ENCODE measurements around the gene TUBB2B. TPM values are rescaled to one million over a fixed set of nuclear protein-coding genes. Genes with fewer than 3 reads are reported as not detected.
A peak's percentile ranks its signal among the peaks of the same experiment; 100 is the strongest.

TUBB2B gene
- total RNA-seq, 2 donors from 2014 or later, result 253 to 304 TPM

GRCh38 chr6:3214898-3215297 lies 12.6 kb downstream of the TUBB2B start:
- Histone ChIP-seq H3K4me3 (ENCODE audit: low read length) (no peak overlapping the region), H3K27ac (ENCODE audit: low read depth, low read length) (no peak overlapping the region), H3K4me1 (ENCODE audit: control insufficient read depth, insufficient read depth, low read length) (peaks cover 17% of the 10 kb centered on the region), H3K9me3 (ENCODE audit: control insufficient read depth, low read length) (no peaks in the 10 kb centered on the region), H3K36me3 (ENCODE audit: control insufficient read depth, insufficient read depth, low read length) (no peaks in the 10 kb centered on the region), H3K27me3 (ENCODE audit: control insufficient read depth, insufficient read depth, low read length, poor library complexity, severe bottlenecking) (no peaks in the 10 kb centered on the region), H3K9ac (ENCODE audit: extremely low read depth, low read length, poor library complexity, severe bottlenecking) (no peak overlapping the region)
- Mint-ChIP-seq H3K4me1 (peaks cover 13% of the 10 kb centered on the region), H3K27ac (no peak overlapping the region), H3K9me3 (no peaks in the 10 kb centered on the region), H3K36me3 (ENCODE audit: low read depth) (no peaks in the 10 kb centered on the region), H3K27me3 (ENCODE audit: insufficient read depth) (no peaks in the 10 kb centered on the region), H3K4me3 (no peak overlapping the region)
- DNase-seq, result no peak
- TF ChIP-seq, protein P1, sequence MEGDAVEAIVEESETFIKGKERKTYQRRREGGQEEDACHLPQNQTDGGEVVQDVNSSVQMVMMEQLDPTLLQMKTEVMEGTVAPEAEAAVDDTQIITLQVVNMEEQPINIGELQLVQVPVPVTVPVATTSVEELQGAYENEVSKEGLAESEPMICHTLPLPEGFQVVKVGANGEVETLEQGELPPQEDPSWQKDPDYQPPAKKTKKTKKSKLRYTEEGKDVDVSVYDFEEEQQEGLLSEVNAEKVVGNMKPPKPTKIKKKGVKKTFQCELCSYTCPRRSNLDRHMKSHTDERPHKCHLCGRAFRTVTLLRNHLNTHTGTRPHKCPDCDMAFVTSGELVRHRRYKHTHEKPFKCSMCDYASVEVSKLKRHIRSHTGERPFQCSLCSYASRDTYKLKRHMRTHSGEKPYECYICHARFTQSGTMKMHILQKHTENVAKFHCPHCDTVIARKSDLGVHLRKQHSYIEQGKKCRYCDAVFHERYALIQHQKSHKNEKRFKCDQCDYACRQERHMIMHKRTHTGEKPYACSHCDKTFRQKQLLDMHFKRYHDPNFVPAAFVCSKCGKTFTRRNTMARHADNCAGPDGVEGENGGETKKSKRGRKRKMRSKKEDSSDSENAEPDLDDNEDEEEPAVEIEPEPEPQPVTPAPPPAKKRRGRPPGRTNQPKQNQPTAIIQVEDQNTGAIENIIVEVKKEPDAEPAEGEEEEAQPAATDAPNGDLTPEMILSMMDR (conservative IDR thresholded peaks at IDR 0.05), result no peak
- WGBS, 2 experiments (ENCODE audit: insufficient coverage in 1 of 2, insufficient read length in 1 of 2), result 80 to 83% methylated on average over 2 to 3 of the region's 3 CpGs

DNA sequence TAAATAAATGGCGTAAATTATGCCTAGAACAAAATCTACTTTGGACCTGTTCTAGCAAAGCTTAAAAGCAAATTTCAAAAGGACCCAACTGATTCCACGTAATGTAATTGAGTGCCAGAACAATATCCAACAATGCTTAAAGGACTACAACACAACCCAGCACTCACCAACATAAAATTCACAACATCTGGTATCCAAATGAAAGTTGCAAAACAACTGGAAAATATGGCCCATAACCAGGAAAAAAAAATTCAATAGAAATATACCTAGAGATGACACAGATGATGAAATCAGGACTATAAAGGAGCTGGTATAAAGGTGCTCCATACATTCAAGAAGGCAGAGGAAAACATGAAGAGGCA lies 14.1 kb downstream of the TUBB2B start:
- no peaks in the 10 kb centered on the region for H3K27me3 Mint-ChIP-seq (ENCODE audit: insufficient read depth)
- Histone ChIP-seq H3K4me3 (ENCODE audit: low read length) (no peak overlapping the region), H3K27ac (ENCODE audit: low read depth, low read length) (no peak overlapping the region), H3K9me3 (ENCODE audit: control insufficient read depth, low read length) (no peaks in the 10 kb centered on the region), H3K4me1 (ENCODE audit: control insufficient read depth, insufficient read depth, low read length) (peaks cover 23% of the 10 kb centered on the region), H3K36me3 (ENCODE audit: control insufficient read depth, insufficient read depth, low read length) (no peaks in the 10 kb centered on the region), H3K9ac (ENCODE audit: extremely low read depth, low read length, poor library complexity, severe bottlenecking) (no peak overlapping the region), H3K27me3 (ENCODE audit: control insufficient read depth, insufficient read depth, low read length, poor library complexity, severe bottlenecking) (no peaks in the 10 kb centered on the region)
- H3K36me3 Mint-ChIP-seq (ENCODE audit: low read depth), result no peaks in the 10 kb centered on the region
- DNase-seq, result no peak
- no peak overlapping the region for H3K4me3 Mint-ChIP-seq
- 95% methylated on average over 2 of the region's 2 CpGs; no CpG with 5 or more reads in 1 of the 2 experiments for WGBS, 2 experiments (ENCODE audit: insufficient coverage in 1 of 2, insufficient read length in 1 of 2)
- no peak overlapping the region for H3K27ac Mint-ChIP-seq
- TF ChIP-seq, protein P1 (conservative IDR thresholded peaks at IDR 0.05), result no peak
- H3K9me3 Mint-ChIP-seq, result no peaks in the 10 kb centered on the region
- peaks cover 29% of the 10 kb centered on the region for H3K4me1 Mint-ChIP-seq

DNA sequence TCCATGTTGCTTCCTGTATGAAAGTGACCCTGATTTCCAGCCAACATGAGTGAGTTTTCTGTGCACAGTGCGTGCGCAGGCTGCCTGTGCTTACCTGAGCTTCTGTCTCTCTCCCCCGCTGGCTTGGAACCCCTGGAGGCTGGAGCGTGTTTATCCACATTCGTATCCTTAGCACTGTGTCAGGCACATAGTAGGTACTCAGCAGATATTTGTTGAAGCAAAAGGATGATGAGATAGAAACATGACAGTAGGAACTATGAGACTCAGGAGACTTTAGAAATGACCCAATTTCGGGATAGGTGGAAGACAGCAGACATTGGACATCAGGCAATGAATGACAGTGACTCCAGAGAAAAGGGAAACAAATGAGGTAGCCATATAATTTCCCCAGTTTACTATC lies 15.2 kb downstream of the TUBB2B start:
- TF ChIP-seq, protein P1 (conservative IDR thresholded peaks at IDR 0.05), result no peak
- peak; percentile 29 for DNase-seq
- H3K36me3 Mint-ChIP-seq (ENCODE audit: low read depth), result no peaks in the 10 kb centered on the region
- WGBS, 2 experiments (ENCODE audit: insufficient coverage in 1 of 2, insufficient read length in 1 of 2), result 89 to 96% methylated on average over 5 to 6 of the region's 6 CpGs
- Histone ChIP-seq H3K27me3 (ENCODE audit: control insufficient read depth, insufficient read depth, low read length, poor library complexity, severe bottlenecking) (no peaks in the 10 kb centered on the region), H3K4me1 (ENCODE audit: control insufficient read depth, insufficient read depth, low read length) (peaks cover 23% of the 10 kb centered on the region), H3K9me3 (ENCODE audit: control insufficient read depth, low read length) (no peaks in the 10 kb centered on the region), H3K4me3 (ENCODE audit: low read length) (no peak overlapping the region), H3K9ac (ENCODE audit: extremely low read depth, low read length, poor library complexity, severe bottlenecking) (no peak overlapping the region), H3K27ac (ENCODE audit: low read depth, low read length) (no peak overlapping the region), H3K36me3 (ENCODE audit: control insufficient read depth, insufficient read depth, low read length) (no peaks in the 10 kb centered on the region)
- H3K27me3 Mint-ChIP-seq (ENCODE audit: insufficient read depth), result no peaks in the 10 kb centered on the region
- H3K9me3 Mint-ChIP-seq, result no peaks in the 10 kb centered on the region
- peaks cover 32% of the 10 kb centered on the region for H3K4me1 Mint-ChIP-seq
- no peak overlapping the region for H3K27ac Mint-ChIP-seq
- H3K4me3 Mint-ChIP-seq, result no peak overlapping the region
